ENCODE data around the gene NTN1. TPM values are rescaled to one million over a fixed set of nuclear protein-coding genes. Genes with fewer than 3 reads are reported as not detected.

NTN1 gene
- total RNA-seq, 1 experiment from 2014 or later, result 10.4 TPM

DNA sequence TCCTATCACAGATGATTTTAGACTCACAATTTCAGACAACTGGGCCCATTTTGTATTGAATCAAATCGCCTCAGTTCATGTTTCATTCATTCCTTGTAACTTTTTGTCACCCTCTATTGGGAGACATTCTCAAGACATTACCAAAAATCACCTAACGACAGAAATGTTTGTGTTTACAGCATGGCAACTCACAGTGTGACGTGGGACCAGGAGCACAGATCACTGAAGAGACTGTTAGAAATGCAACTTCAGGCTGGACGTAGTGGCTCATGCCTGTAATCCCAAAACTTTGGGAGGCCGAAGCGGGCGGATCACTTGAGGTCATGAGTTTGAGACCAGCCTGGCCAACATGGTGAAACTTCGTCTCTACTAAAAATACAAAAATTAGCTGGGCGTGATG, 249.6 kb downstream of the NTN1 start:
- H3K36me3 ChIP-seq, result no peaks in the 10 kb centered on the region
- no peak for DNase-seq

DNA sequence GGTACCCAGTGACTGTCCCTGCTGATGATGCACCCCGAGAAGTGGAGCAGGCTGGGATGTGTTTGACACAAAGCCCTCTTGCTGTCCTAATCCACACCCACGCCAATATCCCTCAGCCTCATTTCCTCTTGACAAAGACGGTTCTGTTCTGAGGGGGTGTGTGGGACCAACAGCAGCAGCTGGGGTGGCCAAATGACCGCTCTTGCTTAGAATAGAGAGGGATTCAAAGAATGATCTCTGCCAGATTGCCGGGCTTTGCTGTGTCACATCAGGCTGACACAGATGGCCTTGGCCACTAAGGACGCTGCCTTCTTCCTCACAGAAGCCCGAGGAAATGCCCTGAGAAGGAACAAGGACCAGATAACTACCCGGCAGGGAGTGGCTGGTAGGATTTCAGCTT, 250.7 kb downstream of the NTN1 start:
- Histone ChIP-seq H3K27ac (peak overlapping the region; percentile 61), H3K36me3 (no peaks in the 10 kb centered on the region), H3K9me3 (replicated peaks) (no peaks in the 10 kb centered on the region), H3K4me3 (no peak overlapping the region), H3K27me3 (no peaks in the 10 kb centered on the region), H3K4me1 (no peaks in the 10 kb centered on the region; the same call in 1 of the 2 replicates)
- peak; percentile 74 to 84 for DNase-seq

More for the DNA sequence above, 249.6 kb downstream of the NTN1 start:
- Histone ChIP-seq H3K27ac (no peak overlapping the region), H3K4me3 (no peak overlapping the region), H3K27me3 (no peaks in the 10 kb centered on the region), H3K9me3 (replicated peaks) (no peaks in the 10 kb centered on the region), H3K4me1 (no peaks in the 10 kb centered on the region; the same call in 1 of the 2 replicates)

DNA sequence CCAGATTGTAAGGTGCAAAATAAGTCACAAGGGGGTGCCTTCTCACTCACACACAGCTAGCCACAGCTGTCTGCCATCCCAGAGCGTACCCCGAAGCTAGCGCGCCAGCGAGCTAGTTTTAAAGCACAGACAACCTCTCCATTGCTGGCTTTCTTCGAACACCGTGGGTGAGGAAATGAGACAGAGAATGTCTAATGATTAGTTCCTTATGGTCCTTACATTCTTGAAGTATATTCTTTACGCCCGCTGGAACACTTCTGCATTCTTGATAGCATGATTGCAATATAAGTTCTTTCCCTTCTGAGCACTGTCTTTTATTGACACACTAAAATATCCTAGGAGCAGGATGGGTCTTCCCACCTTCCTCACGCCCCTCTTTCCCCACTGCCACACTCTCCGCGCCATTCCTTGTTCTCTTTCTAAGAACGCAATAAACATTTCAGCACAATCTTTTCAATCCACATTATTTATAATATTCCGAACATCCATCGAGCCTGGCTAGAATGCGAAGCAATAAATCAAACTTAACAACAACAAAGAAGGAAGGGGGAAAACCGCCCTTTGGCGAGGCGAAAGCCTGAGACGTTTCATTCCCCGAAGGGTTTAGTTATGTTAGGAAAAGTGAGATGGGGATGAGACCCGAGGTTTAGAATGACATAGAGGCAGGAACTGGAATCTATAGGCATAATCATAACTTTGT, 251.3 kb downstream of the NTN1 start:
- Histone ChIP-seq H3K9me3 (replicated peaks) (no peaks in the 10 kb centered on the region), H3K4me3 (no peak overlapping the region), H3K36me3 (no peaks in the 10 kb centered on the region), H3K27me3 (no peaks in the 10 kb centered on the region), H3K27ac (peak overlapping the region; percentile 61), H3K4me1 (no peaks in the 10 kb centered on the region; the same call in 1 of the 2 replicates)
- no peak for DNase-seq

DNA sequence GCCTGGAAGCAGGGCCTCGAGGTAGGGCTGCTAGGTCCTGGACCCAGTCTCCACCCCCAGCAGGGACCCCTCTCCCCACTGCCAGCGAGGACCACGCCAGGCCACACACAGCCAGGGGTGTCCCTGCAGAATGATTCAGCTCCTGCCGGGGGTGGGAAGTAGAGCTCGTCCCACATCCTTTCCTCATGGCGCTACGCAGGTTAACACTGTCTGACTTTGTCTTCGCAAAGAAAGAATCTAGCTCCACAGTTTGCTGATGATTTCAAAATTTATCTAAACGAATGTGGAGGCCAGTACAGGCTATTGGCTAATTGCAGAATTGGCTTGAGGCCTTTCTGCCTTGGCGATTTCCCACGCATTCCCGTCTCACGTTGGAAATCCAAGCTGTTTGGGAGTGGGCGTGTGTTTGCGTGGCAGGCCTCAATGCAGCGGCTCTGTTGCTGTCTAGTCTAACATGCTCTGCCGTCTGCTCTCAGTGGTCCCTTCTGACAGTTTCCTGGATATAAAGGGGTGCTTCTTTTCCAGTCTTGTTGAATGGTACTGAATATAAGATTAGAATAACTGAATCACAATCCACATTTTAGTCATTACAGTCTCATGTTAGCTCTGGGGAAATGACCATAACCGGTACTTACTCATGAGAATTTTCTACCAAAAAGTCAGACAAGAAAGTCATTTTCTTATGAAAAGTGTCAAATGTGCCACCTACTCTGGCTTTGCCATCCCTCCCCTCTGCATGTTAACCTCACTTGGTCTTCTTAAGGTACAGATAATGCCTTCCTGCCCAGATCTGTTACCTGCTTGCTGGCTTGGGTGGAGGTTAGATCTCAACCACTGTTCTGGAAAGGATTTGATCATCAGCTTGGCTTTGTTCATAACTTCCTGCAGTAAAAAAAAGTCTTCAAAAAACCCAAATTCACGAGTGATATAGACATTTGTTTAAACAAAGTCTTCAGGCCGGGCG, 252.4 kb downstream of the NTN1 start:
- DNase-seq, result no peak
- H3K36me3 ChIP-seq, result no peaks in the 10 kb centered on the region
- no peak overlapping the region for H3K4me3 ChIP-seq
- no peaks in the 10 kb centered on the region; the same call in 1 of the 2 replicates for H3K4me1 ChIP-seq
- H3K27ac ChIP-seq, result no peak overlapping the region
- no peaks in the 10 kb centered on the region for H3K9me3 ChIP-seq (replicated peaks)
- no peaks in the 10 kb centered on the region for H3K27me3 ChIP-seq

DNA sequence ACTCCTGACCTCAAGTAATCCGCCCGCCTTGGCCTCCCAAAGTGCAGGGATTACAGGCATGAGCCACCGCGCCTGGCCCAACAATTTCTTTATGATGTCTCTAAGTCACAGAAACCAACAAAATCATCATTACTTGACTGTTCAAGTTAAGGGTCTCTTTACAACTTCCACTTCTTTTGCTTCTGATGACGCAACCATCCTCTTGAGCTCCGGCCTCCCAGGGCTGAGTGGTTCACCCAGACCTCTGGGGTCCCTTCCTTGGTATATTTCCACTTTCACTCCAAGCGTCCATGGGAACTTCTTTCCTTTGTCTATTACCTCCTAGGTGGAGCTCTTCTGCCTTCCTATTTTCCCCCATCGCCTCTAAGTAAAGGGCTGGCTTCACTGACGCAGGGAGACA, 253.7 kb downstream of the NTN1 start:
- no peak for DNase-seq
- Histone ChIP-seq H3K27me3 (no peaks in the 10 kb centered on the region), H3K27ac (no peak overlapping the region), H3K4me3 (no peak overlapping the region), H3K36me3 (no peaks in the 10 kb centered on the region), H3K4me1 (no peaks in the 10 kb centered on the region; the same call in 1 of the 2 replicates), H3K9me3 (replicated peaks) (no peaks in the 10 kb centered on the region)

DNA sequence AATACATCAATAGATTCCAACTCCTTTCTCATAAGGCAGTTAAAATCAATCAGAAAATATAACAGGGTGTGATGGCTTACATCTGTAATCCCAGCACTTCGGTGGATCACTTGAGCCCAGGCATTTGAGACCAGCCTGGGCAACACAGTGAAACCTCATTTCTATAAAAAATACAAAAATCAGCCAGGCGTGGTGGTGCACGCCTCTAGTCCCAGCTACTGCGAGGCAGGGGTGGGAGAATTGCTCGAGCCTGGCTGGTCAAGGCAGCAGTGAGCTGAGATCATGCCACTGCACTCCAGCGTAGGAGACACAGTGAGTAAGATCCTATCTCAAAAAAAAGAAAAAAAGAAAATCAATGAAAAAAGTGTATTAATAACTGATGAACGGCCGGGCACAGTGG, 258.6 kb downstream of the NTN1 start:
- Histone ChIP-seq H3K27me3 (no peaks in the 10 kb centered on the region), H3K9me3 (replicated peaks) (no peaks in the 10 kb centered on the region), H3K27ac (no peak overlapping the region), H3K36me3 (no peaks in the 10 kb centered on the region), H3K4me3 (no peak overlapping the region), H3K4me1 (no peaks in the 10 kb centered on the region)
- no peak for DNase-seq

DNA sequence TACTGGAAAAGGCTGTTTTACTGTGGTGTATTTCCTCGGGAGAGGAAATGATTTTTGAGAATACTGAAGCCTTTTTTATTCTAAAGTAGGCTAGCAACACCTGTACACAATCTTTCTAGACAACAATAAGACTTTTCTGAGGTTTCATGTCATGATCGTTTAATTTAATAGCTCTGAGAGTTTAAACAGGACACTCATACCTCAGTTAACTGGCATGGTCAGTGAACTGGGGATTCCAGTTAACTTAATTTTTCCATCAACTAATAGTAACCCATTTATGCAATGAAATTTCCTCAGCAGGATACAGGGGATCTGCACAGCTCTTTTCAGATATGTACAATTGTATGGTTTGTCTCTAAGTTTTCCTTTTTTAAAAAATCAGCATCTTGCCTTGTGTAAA, 262.6 kb downstream of the NTN1 start:
- H3K27me3 ChIP-seq, result no peaks in the 10 kb centered on the region
- H3K36me3 ChIP-seq, result no peaks in the 10 kb centered on the region
- no peaks in the 10 kb centered on the region for H3K9me3 ChIP-seq (replicated peaks)
- H3K4me3 ChIP-seq, result no peak overlapping the region
- no peak overlapping the region for H3K27ac ChIP-seq
- H3K4me1 ChIP-seq, result no peaks in the 10 kb centered on the region; the same call in 1 of the 2 replicates
- DNase-seq, result no peak

DNA sequence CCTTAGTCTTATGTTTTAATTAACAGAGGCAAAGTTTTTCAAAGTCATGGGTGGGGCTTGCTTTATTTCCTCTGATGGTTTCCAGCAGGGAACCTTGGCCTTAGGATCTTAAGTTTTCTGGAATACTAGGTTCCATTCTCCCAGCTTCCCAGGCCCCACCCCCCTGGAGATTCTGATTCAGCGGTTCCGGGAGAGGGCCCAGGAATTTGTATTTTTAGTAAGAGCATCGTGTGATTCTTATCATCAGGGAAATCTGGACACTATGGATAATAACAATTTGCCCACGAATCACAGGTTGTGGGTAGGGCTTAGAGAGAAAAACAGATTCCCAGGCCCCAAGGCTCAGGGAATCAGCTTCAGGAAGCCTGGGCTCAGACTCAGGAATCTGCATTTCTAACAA, 263.6 kb downstream of the NTN1 start:
- Histone ChIP-seq H3K9me3 (replicated peaks) (no peaks in the 10 kb centered on the region), H3K27me3 (no peaks in the 10 kb centered on the region), H3K27ac (no peak overlapping the region), H3K4me3 (no peak overlapping the region), H3K4me1 (no peaks in the 10 kb centered on the region; the same call in 1 of the 2 replicates), H3K36me3 (no peaks in the 10 kb centered on the region)
- no peak for DNase-seq

DNA sequence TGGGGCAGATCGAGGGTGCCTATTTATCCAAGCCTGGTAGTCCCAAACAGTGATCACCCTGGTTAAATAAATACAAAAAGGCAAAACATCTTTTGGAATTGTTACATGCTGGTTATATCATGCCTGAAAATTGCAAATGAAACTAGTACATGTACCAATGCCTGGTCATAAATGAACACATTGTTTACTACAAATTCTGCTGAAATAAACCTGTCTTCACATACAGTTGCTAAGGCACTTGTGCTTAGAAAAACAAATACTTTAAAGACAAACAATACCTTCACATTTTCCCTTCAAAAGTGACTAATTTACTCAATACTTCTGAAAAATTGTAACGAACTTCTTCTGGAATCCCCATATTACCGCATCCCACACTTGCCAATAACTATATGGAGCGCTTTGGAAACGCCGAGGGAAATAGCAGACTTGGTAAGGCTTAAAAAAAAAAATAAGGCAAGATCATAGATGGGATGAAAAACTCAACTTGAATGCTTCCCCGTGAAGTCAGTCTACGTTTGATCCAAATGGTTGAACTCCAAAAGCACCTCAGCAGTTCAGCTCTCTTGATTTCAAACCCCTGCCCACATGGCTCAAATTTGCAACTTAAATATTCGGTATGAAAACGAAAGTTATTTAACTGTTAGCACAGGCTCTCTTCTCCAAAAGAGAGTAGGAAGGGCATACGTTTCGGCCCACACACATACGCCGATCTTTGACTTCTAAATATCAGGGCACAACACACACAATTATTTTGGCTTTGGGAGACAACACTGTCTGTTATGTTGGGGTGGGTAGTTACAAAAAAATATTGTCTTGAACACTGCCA, 264.5 kb downstream of the NTN1 start:
- Histone ChIP-seq H3K27me3 (no peaks in the 10 kb centered on the region), H3K4me1 (no peaks in the 10 kb centered on the region; the same call in 1 of the 2 replicates), H3K36me3 (no peaks in the 10 kb centered on the region), H3K27ac (peak overlapping the region; percentile 22; the same call in 1 of the 2 replicates), H3K9me3 (replicated peaks) (no peaks in the 10 kb centered on the region), H3K4me3 (peak overlapping the region; percentile 36)
- peak in 1 of 2 experiments; percentile 4 for DNase-seq

DNA sequence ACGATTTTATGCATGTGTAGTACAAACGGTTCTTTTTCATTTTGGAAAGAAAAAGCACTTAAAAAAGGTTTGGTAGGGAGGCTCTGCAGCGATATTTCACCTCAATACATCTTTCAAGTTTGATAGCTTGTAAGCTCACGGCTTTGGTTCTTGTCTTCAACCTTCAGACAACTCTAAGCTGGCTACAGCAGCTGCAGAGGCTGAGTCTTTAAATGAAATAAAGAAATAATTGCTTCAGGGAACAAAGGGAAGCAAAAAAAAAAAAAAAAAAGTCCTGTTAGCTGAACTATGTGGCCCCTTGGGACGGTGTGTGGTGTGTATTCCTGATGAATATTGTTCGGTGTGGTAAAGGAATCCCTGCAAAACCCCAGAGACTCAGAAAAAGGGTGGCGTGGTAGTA, 265.1 kb downstream of the NTN1 start:
- H3K27me3 ChIP-seq, result no peaks in the 10 kb centered on the region
- H3K4me1 ChIP-seq, result no peaks in the 10 kb centered on the region; the same call in 1 of the 2 replicates
- DNase-seq, result peak; percentile 38 to 50
- H3K4me3 ChIP-seq, result peak overlapping the region; percentile 36
- peak overlapping the region; percentile 22; the same call in 1 of the 2 replicates for H3K27ac ChIP-seq
- no peaks in the 10 kb centered on the region for H3K9me3 ChIP-seq (replicated peaks)
- no peaks in the 10 kb centered on the region for H3K36me3 ChIP-seq

DNA sequence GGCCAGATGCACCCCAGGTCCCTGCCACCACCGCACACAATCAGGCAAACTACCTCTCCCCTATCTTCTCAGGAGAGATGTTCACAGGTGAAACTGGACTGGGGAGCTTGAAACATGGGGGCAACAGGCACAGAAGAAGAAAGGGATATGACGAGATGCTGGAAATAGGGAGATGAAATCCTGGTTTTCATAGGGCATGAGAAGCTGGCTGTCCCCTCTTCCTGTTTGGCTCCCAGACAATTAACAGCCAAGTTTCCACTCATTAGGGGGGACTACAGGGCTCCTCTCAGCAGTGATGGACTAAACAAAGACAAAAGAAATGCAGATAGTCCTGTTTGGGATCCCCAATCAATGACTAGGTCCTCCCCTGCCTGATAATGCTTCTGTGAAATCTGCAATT, 266.0 kb downstream of the NTN1 start:
- no peak overlapping the region for H3K4me3 ChIP-seq
- H3K9me3 ChIP-seq (replicated peaks), result no peaks in the 10 kb centered on the region
- no peaks in the 10 kb centered on the region; the same call in 1 of the 2 replicates for H3K4me1 ChIP-seq
- H3K36me3 ChIP-seq, result no peaks in the 10 kb centered on the region
- DNase-seq, result no peak
- H3K27ac ChIP-seq, result no peak overlapping the region
- H3K27me3 ChIP-seq, result no peaks in the 10 kb centered on the region

DNA sequence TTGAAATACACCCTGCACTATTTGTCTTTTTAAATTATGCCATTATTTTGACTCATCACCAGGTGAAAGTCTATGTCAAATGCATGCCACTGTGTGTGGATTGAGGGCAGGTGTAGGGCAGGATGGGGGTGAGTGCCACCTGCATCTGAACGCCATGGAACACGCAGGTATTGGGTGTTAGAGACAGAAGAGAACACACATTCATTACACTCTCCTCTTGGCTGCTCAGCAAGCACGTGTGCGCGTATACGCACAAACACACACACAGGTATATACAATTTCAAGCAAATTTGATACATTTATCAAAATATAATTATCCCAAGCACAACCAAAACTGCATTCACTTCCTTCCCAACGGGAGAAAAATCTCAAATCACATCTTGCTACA, 268.9 kb downstream of the NTN1 start:
- Histone ChIP-seq H3K27ac (no peak overlapping the region), H3K4me3 (no peak overlapping the region), H3K4me1 (no peaks in the 10 kb centered on the region; the same call in 1 of the 2 replicates), H3K9me3 (replicated peaks) (no peaks in the 10 kb centered on the region), H3K27me3 (no peaks in the 10 kb centered on the region), H3K36me3 (no peaks in the 10 kb centered on the region)
- DNase-seq, result no peak

DNA sequence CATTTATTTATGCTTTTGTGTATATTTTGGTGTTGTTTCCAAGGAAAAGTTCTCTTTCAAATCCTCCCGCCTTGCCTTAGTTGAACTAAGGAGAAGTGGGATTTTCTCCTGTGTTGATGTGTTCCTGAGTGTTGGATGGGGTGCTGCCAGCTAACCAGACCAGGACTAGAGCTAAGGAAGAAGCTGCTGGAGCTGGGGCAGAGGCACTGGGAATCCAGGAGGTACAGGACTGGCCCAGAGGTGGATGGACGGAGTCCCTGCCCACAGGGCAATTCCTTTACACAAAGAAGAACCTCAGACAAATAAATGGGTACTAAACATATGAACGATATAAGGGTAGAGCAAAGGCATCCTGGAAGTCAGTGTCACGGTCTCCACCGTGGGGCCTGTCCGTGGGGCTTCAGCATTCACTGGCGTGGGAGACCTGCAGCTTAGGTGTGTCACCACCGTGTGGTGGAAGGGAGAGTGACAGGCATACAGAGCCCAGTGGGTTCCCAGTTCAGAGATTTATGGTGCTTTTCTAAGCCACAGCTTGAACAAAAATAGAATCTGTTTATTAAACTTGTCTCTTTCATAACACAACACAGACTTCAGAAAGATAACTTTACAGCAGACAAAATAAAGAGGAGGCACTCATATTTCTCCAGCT, 270.7 kb downstream of the NTN1 start:
- peak; percentile 27 to 59 for DNase-seq
- H3K27me3 ChIP-seq, result no peaks in the 10 kb centered on the region
- no peak overlapping the region for H3K4me3 ChIP-seq
- H3K36me3 ChIP-seq, result no peaks in the 10 kb centered on the region
- H3K27ac ChIP-seq, result no peak overlapping the region
- no peaks in the 10 kb centered on the region for H3K4me1 ChIP-seq
- H3K9me3 ChIP-seq (replicated peaks), result no peaks in the 10 kb centered on the region

DNA sequence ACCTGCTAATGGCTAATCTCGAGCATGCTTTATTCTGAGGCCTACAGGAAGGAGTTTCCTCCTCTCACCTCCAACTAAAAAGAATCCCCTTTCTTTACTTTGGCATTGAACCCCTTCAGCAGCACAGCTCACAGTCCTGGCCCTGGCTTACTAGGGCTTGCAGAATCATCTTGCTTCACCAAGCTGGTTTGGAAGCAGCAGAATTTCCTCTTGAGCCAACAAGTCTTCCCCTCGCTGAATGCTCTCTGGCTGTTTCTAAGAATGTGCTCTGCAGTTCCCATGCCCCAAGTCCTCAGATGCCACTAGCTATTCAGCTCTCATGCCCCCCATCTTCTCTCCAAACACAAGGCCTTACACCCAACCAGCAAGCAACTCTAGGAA, 271.2 kb downstream of the NTN1 start:
- H3K27ac ChIP-seq, result no peak overlapping the region
- H3K36me3 ChIP-seq, result no peaks in the 10 kb centered on the region
- H3K9me3 ChIP-seq (replicated peaks), result no peaks in the 10 kb centered on the region

More for the DNA sequence above, 271.2 kb downstream of the NTN1 start:
- Histone ChIP-seq H3K4me3 (no peak overlapping the region), H3K4me1 (no peaks in the 10 kb centered on the region), H3K27me3 (no peaks in the 10 kb centered on the region)
- DNase-seq, result no peak

Data from SJCRH30 (cell line).